Measurements from ENCODE around the gene CD58.

GRCh38 chr1:116478621-116479020, 92.2 kb downstream of the CD58 start:
- TF ChIP-seq CTCF (conservative IDR thresholded peaks at IDR 0.05; ENCODE audit: low read depth, low read length) (no peak), EZH2 (IDR thresholded peaks at IDR 0.05; ENCODE audit: borderline replicate concordance, low read depth, low read length, poor library complexity, severe bottlenecking) (no peak)

All from A673 (cell line).